ENCODE data around the gene RAVER1. TPM values are rescaled to one million over a fixed set of nuclear protein-coding genes. Genes with fewer than 3 reads are reported as not detected.

Gene RAVER1
- total RNA-seq, 2 experiments from 2014 or later = 35.7 to 90.7 TPM

DNA sequence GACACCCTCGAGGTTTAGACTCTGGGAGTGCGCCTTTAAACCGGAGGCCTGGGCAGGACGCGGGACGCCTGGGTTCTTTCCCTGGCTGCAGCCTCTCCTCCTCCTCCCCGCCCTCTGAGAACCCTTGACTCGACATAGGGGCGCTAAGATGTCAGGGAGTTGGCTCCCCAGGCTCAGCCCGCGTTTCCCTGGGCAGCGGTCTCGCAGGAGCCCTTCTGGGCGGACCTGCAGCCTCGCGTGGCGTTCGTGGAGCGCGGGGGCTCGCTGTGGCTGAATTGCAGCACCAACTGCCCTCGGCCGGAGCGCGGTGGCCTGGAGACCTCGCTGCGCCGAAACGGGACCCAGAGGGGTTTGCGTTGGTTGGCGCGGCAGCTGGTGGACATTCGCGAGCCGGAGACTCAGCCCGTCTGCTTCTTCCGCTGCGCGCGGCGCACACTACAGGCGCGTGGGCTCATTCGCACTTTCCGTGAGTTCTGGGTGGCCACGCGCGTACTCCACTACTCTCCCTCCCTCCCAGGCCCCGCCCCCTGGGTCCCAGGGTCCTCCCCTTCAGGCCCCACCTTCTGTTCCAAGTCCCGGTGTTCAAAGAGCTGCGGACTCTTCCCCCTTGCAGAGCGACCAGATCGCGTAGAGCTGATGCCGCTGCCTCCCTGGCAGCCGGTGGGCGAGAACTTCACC lies 42.3 kb downstream of the RAVER1 start:
- H3K79me2 ChIP-seq (ENCODE audit: insufficient read depth, low read depth, low read length) = no peaks in the 10 kb centered on the region
- no peaks in the 10 kb centered on the region for H3K9me2 ChIP-seq (ENCODE audit: insufficient read depth, low read length)
- peak; percentile 42 for DNase-seq (ENCODE audit: low spot score)
- H3K9me3 ChIP-seq (ENCODE audit: low read length) = no peaks in the 10 kb centered on the region
- no peaks in the 10 kb centered on the region for H4K20me1 ChIP-seq (ENCODE audit: insufficient read depth, low read length)
- CTCF ChIA-PET (ENCODE audit: unreplicated experiment) = interaction anchor here (0.6 kb wide), 1 partner anchor 138 kb away, joined by 3 read pairs; no protein-coding TSS in a partner anchor
- H2AFZ ChIP-seq (ENCODE audit: low read length) = no peak overlapping the region; the same call in 1 of the 2 replicates
- H3K4me2 ChIP-seq (ENCODE audit: low read length) = peak overlapping the region; percentile 83
- H3K4me1 ChIP-seq (ENCODE audit: insufficient read depth, low read length, poor library complexity, severe bottlenecking) = peaks cover 72% of the 10 kb centered on the region
- H3K27ac ChIP-seq (ENCODE audit: low read depth, low read length, poor library complexity, severe bottlenecking) = no peak overlapping the region
- intact Hi-C loops (cut with micrococcal nuclease; ENCODE audit: unreplicated experiment) = no loop called here
- TF ChIP-seq, protein P1, sequence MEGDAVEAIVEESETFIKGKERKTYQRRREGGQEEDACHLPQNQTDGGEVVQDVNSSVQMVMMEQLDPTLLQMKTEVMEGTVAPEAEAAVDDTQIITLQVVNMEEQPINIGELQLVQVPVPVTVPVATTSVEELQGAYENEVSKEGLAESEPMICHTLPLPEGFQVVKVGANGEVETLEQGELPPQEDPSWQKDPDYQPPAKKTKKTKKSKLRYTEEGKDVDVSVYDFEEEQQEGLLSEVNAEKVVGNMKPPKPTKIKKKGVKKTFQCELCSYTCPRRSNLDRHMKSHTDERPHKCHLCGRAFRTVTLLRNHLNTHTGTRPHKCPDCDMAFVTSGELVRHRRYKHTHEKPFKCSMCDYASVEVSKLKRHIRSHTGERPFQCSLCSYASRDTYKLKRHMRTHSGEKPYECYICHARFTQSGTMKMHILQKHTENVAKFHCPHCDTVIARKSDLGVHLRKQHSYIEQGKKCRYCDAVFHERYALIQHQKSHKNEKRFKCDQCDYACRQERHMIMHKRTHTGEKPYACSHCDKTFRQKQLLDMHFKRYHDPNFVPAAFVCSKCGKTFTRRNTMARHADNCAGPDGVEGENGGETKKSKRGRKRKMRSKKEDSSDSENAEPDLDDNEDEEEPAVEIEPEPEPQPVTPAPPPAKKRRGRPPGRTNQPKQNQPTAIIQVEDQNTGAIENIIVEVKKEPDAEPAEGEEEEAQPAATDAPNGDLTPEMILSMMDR (conservative IDR thresholded peaks at IDR 0.05; ENCODE audit: low read length) = no peak
- no peak for TF ChIP-seq EZH2phosphoT487 (IDR thresholded peaks at IDR 0.05; ENCODE audit: borderline replicate concordance, low read depth, low read length)
- no TSS peak for BruUV-seq (replicated peaks)
- POLR2A ChIA-PET = interaction anchor here (1.5 kb wide), 1 partner anchor 20 kb away, joined by 5 read pairs; the partner anchor contains the start of gene ICAM1
- peaks cover 1% of the 10 kb centered on the region; the same call in 1 of the 2 replicates for H3K36me3 ChIP-seq (ENCODE audit: insufficient read depth, low read length)
- H3K4me3 ChIP-seq (ENCODE audit: low read depth, low read length, poor library complexity, severe bottlenecking) = peak overlapping the region; percentile 68

DNA sequence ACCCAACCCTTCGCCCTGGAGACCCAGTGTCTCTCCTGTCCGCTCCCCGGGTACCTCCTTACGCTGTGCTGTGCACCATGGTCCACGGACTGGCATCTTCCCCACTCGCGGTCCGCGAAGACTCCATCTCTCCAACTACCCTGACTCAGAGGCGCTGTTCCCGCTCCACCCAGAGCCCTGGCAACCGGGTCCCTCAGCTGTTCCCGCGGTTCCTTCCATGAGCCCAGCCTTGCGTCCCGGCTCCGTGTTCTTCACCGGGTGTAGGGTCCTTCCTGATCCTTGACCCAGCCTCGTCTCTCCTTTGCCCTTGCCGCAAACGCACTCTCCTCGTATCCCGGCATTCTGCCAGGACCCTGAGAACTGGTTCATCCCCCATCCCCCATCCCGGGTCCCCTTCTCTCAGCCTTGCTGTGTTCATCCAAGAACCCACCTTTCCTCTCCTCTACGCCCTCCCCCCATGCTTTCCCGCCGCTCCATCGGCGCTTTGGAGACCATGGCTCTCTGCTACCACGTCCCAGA lies 42.9 kb downstream of the RAVER1 start:
- Histone ChIP-seq H3K9me3 (ENCODE audit: low read length) (no peaks in the 10 kb centered on the region), H3K27ac (ENCODE audit: low read depth, low read length, poor library complexity, severe bottlenecking) (no peak overlapping the region), H3K9me2 (ENCODE audit: insufficient read depth, low read length) (no peaks in the 10 kb centered on the region), H3K4me2 (ENCODE audit: low read length) (peak overlapping the region; percentile 83), H3K4me3 (ENCODE audit: low read depth, low read length, poor library complexity, severe bottlenecking) (peak overlapping the region; percentile 68), H3K79me2 (ENCODE audit: insufficient read depth, low read depth, low read length) (no peaks in the 10 kb centered on the region), H4K20me1 (ENCODE audit: insufficient read depth, low read length) (no peaks in the 10 kb centered on the region), H2AFZ (ENCODE audit: low read length) (no peak overlapping the region), H3K36me3 (ENCODE audit: insufficient read depth, low read length) (peaks cover 7% of the 10 kb centered on the region; the same call in 1 of the 2 replicates), H3K4me1 (ENCODE audit: insufficient read depth, low read length, poor library complexity, severe bottlenecking) (peaks cover 73% of the 10 kb centered on the region)
- ChIA-PET CTCF (ENCODE audit: unreplicated experiment) (no interaction called here), POLR2A (interaction anchor here (0.8 kb wide), 1 partner anchor 121 kb away, joined by 5 read pairs; no protein-coding TSS in a partner anchor)
- no TSS peak for BruUV-seq (replicated peaks)
- intact Hi-C loops (cut with micrococcal nuclease; ENCODE audit: unreplicated experiment) = no loop called here
- no peak for TF ChIP-seq EZH2phosphoT487 (IDR thresholded peaks at IDR 0.05; ENCODE audit: borderline replicate concordance, low read depth, low read length)
- TF ChIP-seq, protein P1 (conservative IDR thresholded peaks at IDR 0.05; ENCODE audit: low read length) = no peak
- no peak for DNase-seq (ENCODE audit: low spot score)

Measured in OCI-LY7 (cell line).